Measurements from ENCODE around the gene HEATR5B. TPM values are rescaled to one million over a fixed set of nuclear protein-coding genes. Genes with fewer than 3 reads are reported as not detected.

The HEATR5B gene
- total RNA-seq, 4 donors from 2014 or later = 34.3 to 52.7 (median 44.5) TPM

GRCh38 chr2:36963734-36964133 is 120.4 kb downstream of the HEATR5B start:
- 94 to 95% methylated on average over 4 of the region's 4 CpGs for WGBS, 2 donors
- Histone ChIP-seq H3K4me3 (replicated peaks in 1 of 3) (no peak overlapping the region), H3K27ac (no peak overlapping the region), H3K36me3 (no peaks in the 10 kb centered on the region), H3K4me1 (peaks cover 7 to 11% of the 10 kb centered on the region in 2 donors), H3K9me3 (no peaks in the 10 kb centered on the region), H3K27me3 (no peaks in the 10 kb centered on the region)
- TF ChIP-seq CTCF (IDR thresholded peaks at IDR 0.05) = no peak
- no peak for TF ChIP-seq POLR2A (IDR thresholded peaks at IDR 0.05)
- intact Hi-C loops (cut with DNase I) = no loop called here
- no peak for DNase-seq

GRCh38 chr2:36963106-36963505 is 121.1 kb downstream of the HEATR5B start:
- no peaks in the 10 kb centered on the region for H3K9me3 ChIP-seq
- no peaks in the 10 kb centered on the region for H3K27me3 ChIP-seq
- no peak overlapping the region for H3K4me3 ChIP-seq (replicated peaks in 1 of 3)
- DNase-seq = no peak
- H3K4me1 ChIP-seq = peaks cover 7 to 11% of the 10 kb centered on the region in 2 donors
- no peaks in the 10 kb centered on the region for H3K36me3 ChIP-seq
- intact Hi-C loops (cut with DNase I) = no loop called here
- no peak for TF ChIP-seq POLR2A (IDR thresholded peaks at IDR 0.05)
- TF ChIP-seq CTCF (IDR thresholded peaks at IDR 0.05) = no peak
- no peak overlapping the region for H3K27ac ChIP-seq
- 81 to 83% methylated on average over 4 of the region's 4 CpGs for WGBS, 2 donors

GRCh38 chr2:36960773-36961172 is 123.4 kb downstream of the HEATR5B start:
- WGBS, 2 donors = 95 to 98% methylated on average over 5 of the region's 5 CpGs
- intact Hi-C loops (cut with DNase I) = no loop called here
- H3K9me3 ChIP-seq = no peaks in the 10 kb centered on the region
- no peaks in the 10 kb centered on the region for H3K27me3 ChIP-seq
- H3K27ac ChIP-seq = no peak overlapping the region
- H3K4me3 ChIP-seq (replicated peaks in 1 of 3) = no peak overlapping the region
- peaks cover 7 to 11% of the 10 kb centered on the region in 2 donors for H3K4me1 ChIP-seq
- no peak for DNase-seq
- TF ChIP-seq POLR2A (IDR thresholded peaks at IDR 0.05) (no peak), CTCF (IDR thresholded peaks at IDR 0.05) (no peak)
- no peaks in the 10 kb centered on the region for H3K36me3 ChIP-seq

- intact Hi-C loops (cut with DNase I) = no loop called here
- no peak overlapping the region for H3K4me3 ChIP-seq (replicated peaks in 1 of 3)
- WGBS, 2 donors = 68 to 85% methylated on average over 2 of the region's 2 CpGs
- no peaks in the 10 kb centered on the region for H3K9me3 ChIP-seq
- no peak for TF ChIP-seq POLR2A (IDR thresholded peaks at IDR 0.05)
- no peak for TF ChIP-seq CTCF (IDR thresholded peaks at IDR 0.05)
- DNase-seq = no peak
- peaks cover 7 to 9% of the 10 kb centered on the region in 2 donors for H3K4me1 ChIP-seq
- H3K27me3 ChIP-seq = no peaks in the 10 kb centered on the region
- H3K27ac ChIP-seq = no peak overlapping the region
- H3K36me3 ChIP-seq = no peaks in the 10 kb centered on the region
Measured at GRCh38 chr2:36960005-36960675, 124.0 kb downstream of the HEATR5B start.

GRCh38 chr2:36954977-36955607 is 129.1 kb downstream of the HEATR5B start:
- Histone ChIP-seq H3K36me3 (no peaks in the 10 kb centered on the region), H3K4me3 (replicated peaks in 1 of 3) (no peak overlapping the region), H3K9me3 (no peaks in the 10 kb centered on the region), H3K27ac (no peak overlapping the region), H3K27me3 (no peaks in the 10 kb centered on the region), H3K4me1 (peaks cover 7 to 10% of the 10 kb centered on the region in 2 donors)
- DNase-seq = no peak
- TF ChIP-seq POLR2A (IDR thresholded peaks at IDR 0.05) = no peak
- TF ChIP-seq CTCF (IDR thresholded peaks at IDR 0.05) = no peak
- WGBS, 2 donors = 85 to 86% methylated on average over 6 of the region's 6 CpGs
- intact Hi-C loops (cut with DNase I) = no loop called here
